Measurements from ENCODE around the gene DNMBP. TPM values are rescaled to one million over a fixed set of nuclear protein-coding genes. Genes with fewer than 3 reads are reported as not detected.
A peak's percentile ranks its signal among the peaks of the same experiment; 100 is the strongest.
"Not testable (repeated sequence)": the region's sequence is repeated elsewhere in the genome, so short reads cannot be mapped to it uniquely, and the experiment has no call there.

Gene DNMBP
- total and polyA plus RNA-seq, 12 donors: 5.1 to 8.1 (median 7.1) TPM

- no peaks in the 10 kb centered on the region for H3K27me3 ChIP-seq
- ATAC-seq (no peak), DNase-seq (no peak)
- H3K4me3 ChIP-seq: no peak overlapping the region
- intact Hi-C loops (cut with DNase I): no loop called here
- H3K36me3 ChIP-seq: peaks cover 0 to 3% (median 0%) of the 10 kb centered on the region in 9 donors
- peaks cover 0 to 68% (median 48%) of the 10 kb centered on the region in 9 donors for H3K4me1 ChIP-seq
- H3K27ac ChIP-seq: no peak overlapping the region
- no peaks in the 10 kb centered on the region for H3K9me3 ChIP-seq
- TF ChIP-seq CTCF (IDR thresholded peaks at IDR 0.05): no peak
- 80 to 88% methylated on average over 3 of the region's 3 CpGs for WGBS, 2 donors
Measured at GRCh38 chr10:99995269-99995668, 14.5 kb downstream of the DNMBP start.

DNA sequence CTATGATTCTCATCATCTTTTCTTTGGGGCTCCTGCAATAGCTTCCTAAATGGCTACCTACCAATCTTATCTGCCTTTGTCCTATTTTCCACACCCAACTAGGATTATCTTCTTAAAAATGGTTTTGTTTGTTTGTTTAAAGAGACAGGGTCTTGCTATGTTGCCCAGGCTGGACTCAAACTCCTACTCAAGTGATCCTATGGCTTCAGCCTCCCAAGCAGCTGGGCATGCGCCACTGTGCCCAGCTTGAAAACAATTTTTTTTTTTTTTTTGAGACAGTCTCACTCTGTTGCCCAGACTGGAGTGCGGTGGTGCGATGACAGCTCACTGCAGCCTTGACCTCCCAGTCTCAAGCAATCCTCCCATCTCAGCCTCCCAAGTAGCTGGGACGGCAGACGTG lies 14.9 kb downstream of the DNMBP start:
- Histone ChIP-seq H3K27ac (peak overlapping the region in 3 of 10 donors; percentile 25 to 85 (median 39)), H3K36me3 (peaks cover 0 to 3% (median 0%) of the 10 kb centered on the region in 9 donors), H3K4me3 (no peak overlapping the region), H3K27me3 (no peaks in the 10 kb centered on the region), H3K4me1 (peaks cover 0 to 63% (median 44%) of the 10 kb centered on the region in 9 donors), H3K9me3 (no peaks in the 10 kb centered on the region)
- ATAC-seq: no peak
- no peak for TF ChIP-seq CTCF (IDR thresholded peaks at IDR 0.05)
- intact Hi-C loops (cut with DNase I): no loop called here
- WGBS, 2 donors: 78 to 97% methylated on average over 5 of the region's 5 CpGs
- no peak for DNase-seq

DNA sequence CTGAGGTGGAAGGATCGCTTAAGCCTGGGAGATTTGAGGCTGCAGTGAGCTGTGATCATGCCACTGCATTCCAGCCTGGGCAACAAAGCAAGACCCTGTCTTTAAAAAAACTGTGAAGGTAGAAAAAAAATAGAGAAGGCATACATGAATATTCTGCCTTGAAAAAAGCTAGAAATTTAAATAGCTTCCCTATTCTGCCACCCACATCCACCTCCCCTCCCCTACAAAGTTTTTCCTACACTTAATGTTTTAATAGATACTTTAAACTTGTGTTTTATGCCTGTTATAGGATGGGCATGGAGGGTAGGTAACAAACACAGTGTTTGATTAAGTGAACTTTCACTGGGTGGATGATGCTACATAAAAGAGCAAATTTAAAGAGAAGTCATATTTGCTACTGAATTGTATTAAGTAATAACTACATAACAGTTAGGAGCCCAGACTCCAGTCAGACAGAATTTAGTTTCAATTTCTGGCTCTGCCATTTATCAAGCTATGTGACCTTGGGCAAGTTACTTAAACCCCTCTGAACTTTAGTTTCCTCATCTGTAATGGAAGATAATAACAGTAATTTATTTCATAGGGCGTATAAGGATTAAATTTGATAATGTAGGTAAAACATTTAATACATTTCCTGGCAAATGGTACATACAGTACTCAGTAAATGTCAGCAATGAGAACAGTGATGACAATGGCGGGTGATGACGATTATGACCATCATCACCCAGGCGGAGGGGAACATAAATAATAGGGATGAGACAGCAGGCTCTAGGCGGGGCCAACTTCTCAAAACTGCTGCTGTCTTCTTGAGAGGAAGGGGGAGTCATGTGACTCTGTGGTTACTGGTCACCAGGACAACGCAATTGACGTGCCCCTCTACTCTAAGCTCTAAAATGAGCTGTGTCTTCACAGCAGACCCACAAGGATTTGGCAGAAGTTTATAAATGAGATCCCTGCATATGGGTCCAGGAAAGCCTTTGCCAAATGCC lies 15.8 kb downstream of the DNMBP start:
- Histone ChIP-seq H3K27ac (peak overlapping the region in 6 of 10 donors; percentile 11 to 85 (median 28)), H3K4me1 (peaks cover 0 to 55% (median 42%) of the 10 kb centered on the region in 9 donors)
- 68 to 69% methylated on average over 8 of the region's 8 CpGs for WGBS, 2 donors

DNA sequence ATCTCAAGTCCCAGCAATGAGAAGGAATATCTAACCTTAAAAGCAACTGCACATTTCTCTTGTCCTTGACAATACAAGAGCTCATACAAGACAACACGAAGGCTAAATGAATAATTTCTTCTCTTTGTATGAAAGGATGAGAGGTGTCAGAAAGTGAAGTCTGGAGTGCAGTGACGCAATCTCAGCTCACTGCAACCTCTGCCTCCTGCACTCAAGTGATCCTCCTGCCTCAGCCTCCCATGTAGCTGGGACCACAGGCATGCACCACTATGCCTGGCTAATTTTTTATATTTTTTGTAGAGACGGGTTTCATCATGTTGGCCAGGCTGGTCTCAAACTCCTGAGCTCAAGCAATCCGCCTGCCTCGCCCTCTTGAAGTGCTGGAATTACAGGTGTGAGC lies 24.1 kb downstream of the DNMBP start:
- H3K9me3 ChIP-seq; H3K4me3 ChIP-seq; H3K27ac ChIP-seq; ATAC-seq; H3K36me3 ChIP-seq; DNase-seq; H3K27me3 ChIP-seq; intact Hi-C loops (cut with DNase I): not testable (repeated sequence)
- peaks cover 0 to 45% (median 39%) of the 10 kb centered on the region in 9 donors for H3K4me1 ChIP-seq
- WGBS, 2 donors: 92 to 96% methylated on average over 5 of the region's 5 CpGs

More for the DNA sequence above, 15.8 kb downstream of the DNMBP start:
- no peaks in the 10 kb centered on the region for H3K27me3 ChIP-seq
- DNase-seq: peak in 1 of 2 donors; percentile 60
- H3K4me3 ChIP-seq: peak overlapping the region in 2 of 10 donors; percentile 9 to 14
- peak; percentile 56 to 87 (median 79) for ATAC-seq
- TF ChIP-seq CTCF (IDR thresholded peaks at IDR 0.05): no peak
- H3K9me3 ChIP-seq: no peaks in the 10 kb centered on the region
- intact Hi-C loops (cut with DNase I): no loop called here
- peaks cover 0 to 7% (median 0%) of the 10 kb centered on the region in 9 donors for H3K36me3 ChIP-seq
